ENCODE results near the gene SUSD2.

The SUSD2 gene

GRCh38 chr22:24141586-24141985, 39.7 kb upstream of the SUSD2 start:
- Histone ChIP-seq H3K79me2 (ENCODE audit: insufficient read depth, low read length) (no peaks in the 10 kb centered on the region), H3K36me3 (ENCODE audit: insufficient read depth, low read length) (peaks cover 72% of the 10 kb centered on the region), H3K4me3 (ENCODE audit: low read depth in 1 of 2, low read length in 2 of 2) (no peak overlapping the region), H3K27ac (ENCODE audit: low read length) (no peak overlapping the region), H3K27me3 (ENCODE audit: insufficient read depth, low read length, poor library complexity) (no peaks in the 10 kb centered on the region), H3K4me1 (ENCODE audit: insufficient read depth, low read length) (no peaks in the 10 kb centered on the region), H3K9ac (ENCODE audit: low read depth, low read length) (no peak overlapping the region), H3K4me2 (ENCODE audit: insufficient read depth, low read length) (no peak overlapping the region), H3K9me3 (ENCODE audit: insufficient read depth, low read length, severe bottlenecking) (no peaks in the 10 kb centered on the region), H2AFZ (ENCODE audit: low read depth, low read length) (no peak overlapping the region), H4K20me1 (ENCODE audit: insufficient read depth, low read length) (peaks cover 56% of the 10 kb centered on the region)
- 0 out of 3 replicates have a peak, but pooled peaks have one; percentile 16 for ATAC-seq (ENCODE audit: insufficient read depth, low read depth)
- DNase-seq = no peak
- TF ChIP-seq, protein P1, sequence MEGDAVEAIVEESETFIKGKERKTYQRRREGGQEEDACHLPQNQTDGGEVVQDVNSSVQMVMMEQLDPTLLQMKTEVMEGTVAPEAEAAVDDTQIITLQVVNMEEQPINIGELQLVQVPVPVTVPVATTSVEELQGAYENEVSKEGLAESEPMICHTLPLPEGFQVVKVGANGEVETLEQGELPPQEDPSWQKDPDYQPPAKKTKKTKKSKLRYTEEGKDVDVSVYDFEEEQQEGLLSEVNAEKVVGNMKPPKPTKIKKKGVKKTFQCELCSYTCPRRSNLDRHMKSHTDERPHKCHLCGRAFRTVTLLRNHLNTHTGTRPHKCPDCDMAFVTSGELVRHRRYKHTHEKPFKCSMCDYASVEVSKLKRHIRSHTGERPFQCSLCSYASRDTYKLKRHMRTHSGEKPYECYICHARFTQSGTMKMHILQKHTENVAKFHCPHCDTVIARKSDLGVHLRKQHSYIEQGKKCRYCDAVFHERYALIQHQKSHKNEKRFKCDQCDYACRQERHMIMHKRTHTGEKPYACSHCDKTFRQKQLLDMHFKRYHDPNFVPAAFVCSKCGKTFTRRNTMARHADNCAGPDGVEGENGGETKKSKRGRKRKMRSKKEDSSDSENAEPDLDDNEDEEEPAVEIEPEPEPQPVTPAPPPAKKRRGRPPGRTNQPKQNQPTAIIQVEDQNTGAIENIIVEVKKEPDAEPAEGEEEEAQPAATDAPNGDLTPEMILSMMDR (IDR thresholded peaks at IDR 0.05; ENCODE audit: borderline replicate concordance, extremely low read depth, low read length, poor library complexity, severe bottlenecking) = no peak

GRCh38 chr22:24142241-24142640, 39.0 kb upstream of the SUSD2 start:
- H3K27ac ChIP-seq (ENCODE audit: low read length) = no peak overlapping the region
- H3K79me2 ChIP-seq (ENCODE audit: insufficient read depth, low read length) = no peaks in the 10 kb centered on the region
- TF ChIP-seq, protein P1 (IDR thresholded peaks at IDR 0.05; ENCODE audit: borderline replicate concordance, extremely low read depth, low read length, poor library complexity, severe bottlenecking) = no peak
- no peak for TF ChIP-seq EZH2 (IDR thresholded peaks at IDR 0.05; ENCODE audit: borderline replicate concordance, low read depth, low read length, severe bottlenecking)
- H3K4me1 ChIP-seq (ENCODE audit: insufficient read depth, low read length) = no peaks in the 10 kb centered on the region
- H3K4me2 ChIP-seq (ENCODE audit: insufficient read depth, low read length) = no peak overlapping the region
- peaks cover 65% of the 10 kb centered on the region for H3K36me3 ChIP-seq (ENCODE audit: insufficient read depth, low read length)
- H4K20me1 ChIP-seq (ENCODE audit: insufficient read depth, low read length) = peaks cover 56% of the 10 kb centered on the region
- H3K9me3 ChIP-seq (ENCODE audit: insufficient read depth, low read length, severe bottlenecking) = no peaks in the 10 kb centered on the region
- DNase-seq = no peak
- no peak overlapping the region for H3K4me3 ChIP-seq (ENCODE audit: low read depth in 1 of 2, low read length in 2 of 2)
- no peaks in the 10 kb centered on the region for H3K27me3 ChIP-seq (ENCODE audit: insufficient read depth, low read length, poor library complexity)
- H2AFZ ChIP-seq (ENCODE audit: low read depth, low read length) = no peak overlapping the region
- ATAC-seq (ENCODE audit: insufficient read depth, low read depth) = no peak
- H3K9ac ChIP-seq (ENCODE audit: low read depth, low read length) = no peak overlapping the region

DNA sequence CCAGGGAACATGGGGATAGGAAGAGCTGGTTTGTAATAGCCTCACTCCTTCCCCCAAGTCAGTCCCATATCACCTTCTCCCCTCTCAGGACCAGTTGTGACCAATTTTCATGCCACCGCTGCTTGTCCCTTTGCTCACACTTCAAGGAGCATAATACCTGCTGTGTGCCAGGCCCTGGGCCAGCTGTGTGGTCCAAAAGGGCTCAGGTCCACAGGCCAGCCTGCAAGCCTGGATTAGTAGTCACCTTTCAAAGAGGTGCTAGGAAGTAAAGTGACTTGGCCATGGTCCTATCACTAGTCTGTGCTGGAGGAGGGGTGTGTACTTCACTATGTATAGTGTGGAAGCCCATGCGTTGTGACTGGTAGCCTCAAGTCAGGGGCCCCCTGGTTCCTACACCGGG, 38.5 kb upstream of the SUSD2 start:
- Histone ChIP-seq H4K20me1 (ENCODE audit: insufficient read depth, low read length) (peaks cover 59% of the 10 kb centered on the region), H3K27ac (ENCODE audit: low read length) (no peak overlapping the region), H3K9ac (ENCODE audit: low read depth, low read length) (no peak overlapping the region), H2AFZ (ENCODE audit: low read depth, low read length) (no peak overlapping the region), H3K4me3 (ENCODE audit: low read depth in 1 of 2, low read length in 2 of 2) (no peak overlapping the region), H3K79me2 (ENCODE audit: insufficient read depth, low read length) (no peaks in the 10 kb centered on the region), H3K27me3 (ENCODE audit: insufficient read depth, low read length, poor library complexity) (no peaks in the 10 kb centered on the region), H3K4me1 (ENCODE audit: insufficient read depth, low read length) (no peaks in the 10 kb centered on the region), H3K36me3 (ENCODE audit: insufficient read depth, low read length) (peaks cover 63% of the 10 kb centered on the region), H3K9me3 (ENCODE audit: insufficient read depth, low read length, severe bottlenecking) (no peaks in the 10 kb centered on the region), H3K4me2 (ENCODE audit: insufficient read depth, low read length) (no peak overlapping the region)
- ATAC-seq (ENCODE audit: insufficient read depth, low read depth) (no peak), DNase-seq (no peak)
- TF ChIP-seq, protein P1 (IDR thresholded peaks at IDR 0.05; ENCODE audit: borderline replicate concordance, extremely low read depth, low read length, poor library complexity, severe bottlenecking) = no peak
- TF ChIP-seq EZH2 (IDR thresholded peaks at IDR 0.05; ENCODE audit: borderline replicate concordance, low read depth, low read length, severe bottlenecking) = no peak

All from DND-41 (cell line).